22Rv1 (cell line): ENCODE data around the gene IER3.
"Not testable (repeated sequence)": the region's sequence is repeated elsewhere in the genome, so short reads cannot be mapped to it uniquely, and the experiment has no call there.

Experiments
- CTCF ChIP-seq: fragments of 450-650 bp; IDR thresholded peaks from 2 replicates; pipeline ENCODE4 v1.5.1; 2017; ENCODE audit warnings: mild to moderate bottlenecking
- ZFX ChIP-seq: fragments of 450-650 bp; IDR thresholded peaks from 2 replicates; pipeline ENCODE4 v1.6.1; 2017; ENCODE audit warnings: antibody characterized with exemption, borderline replicate concordance

GRCh38 chr6:30722025-30722279 lies 22.4 kb downstream of the IER3 start:
- not testable (repeated sequence) for TF ChIP-seq CTCF, ZFX
